NCI-H2081 treated with DMSO at 0.1 percent for 48 hours (cell line): Measurements from ENCODE around the gene GJB2.

Experiments used
- DNase-seq: peaks from one replicate; lab custom pipeline; 2025; lab: John Stamatoyannopoulos, UW

The GJB2 gene

DNA sequence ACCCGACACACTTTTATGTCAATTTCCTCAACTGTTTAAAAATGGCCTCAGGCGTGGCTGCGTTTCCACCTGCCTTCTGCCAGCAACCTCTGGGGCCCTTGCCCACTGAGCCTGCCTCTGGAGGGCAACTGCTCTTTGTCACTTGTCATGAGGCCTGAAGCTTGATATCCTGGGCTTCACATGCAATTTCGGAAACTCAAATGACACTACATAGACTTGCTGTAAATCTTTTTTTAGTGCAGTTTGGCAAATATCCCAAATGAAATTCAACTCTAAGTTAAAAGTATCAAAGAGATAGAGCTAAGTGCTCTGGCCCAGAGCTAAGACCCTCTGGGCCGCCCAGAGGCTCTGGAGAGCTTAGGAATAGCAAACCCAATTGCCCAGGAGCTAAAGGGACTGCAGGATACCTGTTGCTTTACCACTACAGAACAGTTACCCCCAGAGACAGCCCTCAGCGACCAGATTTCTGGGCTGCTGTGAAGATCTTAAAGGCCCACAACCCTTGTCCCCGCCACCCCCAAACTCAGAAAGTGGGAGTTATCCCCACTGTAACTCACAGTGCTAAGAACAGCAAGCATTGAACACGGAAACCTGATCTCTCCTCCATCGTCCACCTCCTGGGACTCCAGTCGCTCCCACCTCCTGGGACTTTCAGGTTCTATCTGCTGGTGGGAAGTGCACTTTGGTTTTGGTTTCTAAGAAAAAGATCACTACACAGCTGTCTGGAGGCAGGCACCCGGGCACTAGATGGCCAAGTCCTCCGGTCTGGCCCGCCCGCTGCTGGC is 51.3 kb downstream of the GJB2 start:
- DNase-seq = no peak

DNA sequence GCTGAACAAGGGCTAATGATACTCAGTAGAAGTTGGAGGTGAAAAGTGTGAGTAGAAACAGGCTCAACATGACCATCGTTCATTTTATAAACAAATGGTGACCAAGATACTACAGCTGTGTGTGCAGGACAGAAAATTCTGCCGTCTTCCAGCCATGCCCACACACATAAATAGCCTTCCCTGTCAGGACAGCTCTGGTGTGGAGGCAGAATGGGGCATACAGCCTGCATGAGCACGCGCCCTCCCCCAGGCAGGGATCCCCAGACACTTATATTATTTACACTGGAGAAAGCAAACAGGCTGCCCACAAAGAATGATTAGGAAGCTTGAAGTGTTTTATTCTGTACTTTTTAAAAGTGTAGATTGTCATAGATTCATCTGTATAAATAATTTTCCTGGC is 52.3 kb downstream of the GJB2 start:
- DNase-seq = no peak

DNA sequence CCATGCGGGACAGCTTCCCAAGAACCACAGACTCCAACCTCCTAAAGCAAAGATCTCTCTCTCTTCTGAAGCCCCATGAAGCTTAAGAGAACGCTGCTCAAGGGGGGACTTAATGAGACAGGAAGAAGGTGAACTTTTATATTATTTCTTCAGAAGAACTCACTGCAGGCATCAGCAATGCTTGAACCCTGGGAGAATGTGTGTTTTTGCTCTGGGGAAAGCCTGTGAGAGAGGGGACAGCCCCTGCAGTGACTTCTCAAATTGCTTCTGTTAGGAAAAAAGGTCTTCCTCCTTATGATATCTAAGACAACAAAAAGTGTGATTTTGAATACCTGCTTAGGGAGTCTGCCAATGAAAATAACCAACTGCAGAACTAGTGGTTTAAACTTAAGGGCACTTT is 54.9 kb downstream of the GJB2 start:
- no peak for DNase-seq
